Liver (tissue), 9 donors: Measurements from ENCODE around the gene USP26. TPM values are rescaled to one million over a fixed set of nuclear protein-coding genes. Genes with fewer than 3 reads are reported as not detected.

Experiments used
- DNase-seq: peaks from one replicate; pipeline ENCODE4 v3.0.0-alpha.2; 2017; ENCODE audit warnings: low spot score
- H3K27ac ChIP-seq, 2 donors: one replicate each; pipeline ENCODE4 v1.7.0; 2013; ENCODE audit warnings: inconsistent platforms in 2 of 2, low read length in 2 of 2, control low read depth in 1 of 2, low read depth in 1 of 2, mild to moderate bottlenecking in 1 of 2
- H3K27me3 ChIP-seq, 4 donors: one replicate each; pipeline versions ENCODE4 v1.6.1 to v1.7.0; 2013; ENCODE audit warnings: low read length in 3 of 4, inconsistent platforms in 1 of 4, mild to moderate bottlenecking in 1 of 4, moderate library complexity in 1 of 4; ENCODE audit not compliant: control insufficient read depth in 4 of 4, insufficient read depth in 4 of 4
- H3K36me3 ChIP-seq, 4 donors: one replicate each; pipeline versions ENCODE4 v1.6.1 to v1.7.0; 2013; ENCODE audit warnings: low read length in 3 of 4, mild to moderate bottlenecking in 3 of 4, low read depth in 1 of 4, moderate library complexity in 1 of 4; ENCODE audit not compliant: control insufficient read depth in 4 of 4, insufficient read depth in 3 of 4
- H3K4me1 ChIP-seq, 4 donors: one replicate each; pipeline versions ENCODE4 v1.6.1 to v1.7.0; 2013; ENCODE audit warnings: low read length in 3 of 4, mild to moderate bottlenecking in 3 of 4, moderate library complexity in 1 of 4; ENCODE audit not compliant: control insufficient read depth in 4 of 4, insufficient read depth in 4 of 4
- H3K4me3 ChIP-seq, 3 donors: one replicate each; pipeline versions ENCODE4 v1.6.1 to v1.7.0; 2013; ENCODE audit warnings: low read length in 3 of 3, control low read depth in 1 of 3, low read depth in 1 of 3, mild to moderate bottlenecking in 1 of 3
- H3K9ac ChIP-seq, 2 donors: one replicate each; pipeline ENCODE4 v1.7.0; 2013; ENCODE audit warnings: low read length in 2 of 2, mild to moderate bottlenecking in 2 of 2, moderate library complexity in 2 of 2, control low read depth in 1 of 2, low read depth in 1 of 2
- H3K9me3 ChIP-seq, 4 donors: one replicate each; pipeline versions ENCODE4 v1.6.1 to v1.7.0; 2013; ENCODE audit warnings: low read length in 3 of 4; ENCODE audit not compliant: control insufficient read depth in 4 of 4
- ATF3 ChIP-seq: IDR thresholded peaks from 2 replicates; pipeline ENCODE4 v1.6.1; 2016; ENCODE audit warnings: antibody characterized with exemption
- CTCF ChIP-seq: fragments of 150-350 bp; IDR thresholded peaks from 2 replicates; pipeline ENCODE4 v1.5.1; 2017; ENCODE audit warnings: improper control_type of control experiment, low read depth, low read length; ENCODE audit not compliant: missing input control
- HNF4G ChIP-seq: IDR thresholded peaks from 2 replicates; pipeline ENCODE4 v1.6.1; 2016; ENCODE audit warnings: antibody characterized with exemption
- JUND ChIP-seq, 2 donors: IDR thresholded peaks; 2 replicates each; pipeline ENCODE4 v1.6.1; 2016; ENCODE audit warnings: antibody characterized with exemption in 2 of 2
- MAX ChIP-seq: IDR thresholded peaks from 2 replicates; pipeline ENCODE4 v1.6.1; 2016; ENCODE audit warnings: antibody characterized with exemption
- RAD21 ChIP-seq, 2 donors: IDR thresholded peaks; 2 replicates each; pipeline ENCODE4 v1.6.1; 2016; ENCODE audit warnings: antibody characterized with exemption in 2 of 2, mild to moderate bottlenecking in 2 of 2
- REST ChIP-seq: IDR thresholded peaks from 2 replicates; pipeline ENCODE4 v1.6.1; 2016; ENCODE audit warnings: antibody characterized with exemption, mild to moderate bottlenecking
- RXRA ChIP-seq, 2 donors: IDR thresholded peaks; 2 replicates each; pipeline ENCODE4 v1.6.1; 2017 to 2018; ENCODE audit warnings: antibody characterized with exemption in 2 of 2, mild to moderate bottlenecking in 1 of 2
- SP1 ChIP-seq: IDR thresholded peaks from 2 replicates; pipeline ENCODE4 v1.6.1; 2018; ENCODE audit warnings: antibody characterized with exemption, mild to moderate bottlenecking
- YY1 ChIP-seq: IDR thresholded peaks from 2 replicates; pipeline ENCODE4 v1.6.1; 2016; ENCODE audit warnings: antibody characterized with exemption, mild to moderate bottlenecking
- WGBS: extraction: QIAGEN DNeasy Blood & Tissue Kit; methylation state at CpG from one replicate; pipeline ENCODE4 v1.1.7; 2013; 5-methylcytosine and 5-hydroxymethylcytosine counted together
- polyA plus RNA-seq, 2 donors: library from polyadenylated mRNA; stranded (reverse) in 1 of 2; unstranded in 1 of 2; fragments of 200-250 nt in 1 of 2; fragments of >200 nt in 1 of 2; fragmentation: Nextera tagmentation in 1 of 2; extraction: Ambion mirVana in 1 of 2; gene quantifications; one replicate each; pipeline versions ENCODE4 v1.2.1 to v1.2.3, GENCODE V29; 2013 to 2015
- total RNA-seq, 2 donors: library from RNA; depleted of rRNA; stranded (reverse); fragments of >200 nt; gene quantifications; one replicate each; pipeline ENCODE4 v1.2.3, GENCODE V29; 2014
- donor health status: healthy.
- donor health status: healthy.
- donor health status: healthy.
- donor health status: healthy.
- donor health status: healthy.

Gene USP26
- total and polyA plus RNA-seq, 4 donors, result not detected

- Histone ChIP-seq H3K4me3 (no peak overlapping the region), H3K27me3 (peaks cover 0 to 2% (median 0%) of the 10 kb centered on the region in 4 donors), H3K9me3 (no peaks in the 10 kb centered on the region), H3K4me1 (no peaks in the 10 kb centered on the region), H3K27ac (no peak overlapping the region), H3K9ac (no peak overlapping the region), H3K36me3 (no peaks in the 10 kb centered on the region)
- 52% methylated on average over 3 of the region's 3 CpGs for WGBS
- no peak for DNase-seq
- peak in 1 of 2 donors; percentile 5 for TF ChIP-seq RXRA (IDR thresholded peaks at IDR 0.05)
- no peak for TF ChIP-seq YY1
Measured at GRCh38 chrX:133053861-133054598, 42.9 kb downstream of the USP26 start.

- H3K27me3 ChIP-seq, result peaks cover 0 to 2% (median 0%) of the 10 kb centered on the region in 4 donors
- WGBS, result 93% methylated on average over 5 of the region's 5 CpGs
- no peak for DNase-seq
- no peak overlapping the region for H3K9ac ChIP-seq
- no peak for TF ChIP-seq ATF3
- TF ChIP-seq RAD21 (IDR thresholded peaks at IDR 0.05), result no peak
- TF ChIP-seq CTCF, result no peak
- no peak for TF ChIP-seq YY1
- TF ChIP-seq MAX, result no peak
- no peak for TF ChIP-seq HNF4G
- no peak for TF ChIP-seq SP1
- no peak for TF ChIP-seq REST
- no peak for TF ChIP-seq JUND (IDR thresholded peaks at IDR 0.05)
- H3K9me3 ChIP-seq, result no peaks in the 10 kb centered on the region
- H3K4me3 ChIP-seq, result no peak overlapping the region
- no peaks in the 10 kb centered on the region for H3K36me3 ChIP-seq
- no peaks in the 10 kb centered on the region for H3K4me1 ChIP-seq
- no peak overlapping the region for H3K27ac ChIP-seq
Measured at GRCh38 chrX:133048751-133049150, 48.2 kb downstream of the USP26 start.

- Histone ChIP-seq H3K27me3 (no peaks in the 10 kb centered on the region), H3K9me3 (no peaks in the 10 kb centered on the region), H3K4me3 (no peak overlapping the region), H3K27ac (no peak overlapping the region), H3K9ac (no peak overlapping the region), H3K36me3 (no peaks in the 10 kb centered on the region), H3K4me1 (no peaks in the 10 kb centered on the region)
- TF ChIP-seq RXRA (IDR thresholded peaks at IDR 0.05) (no peak), SP1 (no peak)
- WGBS, result 57% methylated on average over 1 of the region's 1 CpG
- no peak for DNase-seq
Measured at GRCh38 chrX:133046601-133047000, 50.3 kb downstream of the USP26 start.
